ENCODE measurements around the gene COL15A1.

The COL15A1 gene

GRCh38 chr9:98968601-98969337 lies 25.1 kb downstream of the COL15A1 start:
- DNase-seq (ENCODE audit: extremely low spot score) = no peak
- ChIA-PET CTCF (no interaction called here), POLR2A (no interaction called here)
- TF ChIP-seq NFRKB (IDR thresholded peaks at IDR 0.05) (no peak), LEF1 (IDR thresholded peaks at IDR 0.05; ENCODE audit: borderline replicate concordance) (no peak), CTBP1 (IDR thresholded peaks at IDR 0.05; ENCODE audit: borderline replicate concordance) (no peak), L3MBTL2 (conservative IDR thresholded peaks at IDR 0.05) (no peak), ZNF384 (IDR thresholded peaks at IDR 0.05) (no peak), SP1 (IDR thresholded peaks at IDR 0.05) (no peak), FOXM1 (IDR thresholded peaks at IDR 0.05; ENCODE audit: borderline replicate concordance) (no peak), TARDBP (IDR thresholded peaks at IDR 0.05) (no peak), SUZ12 (IDR thresholded peaks at IDR 0.05) (no peak), BHLHE40 (IDR thresholded peaks at IDR 0.05; ENCODE audit: borderline replicate concordance) (no peak), FOXK2 (IDR thresholded peaks at IDR 0.05) (no peak), ARNT (IDR thresholded peaks at IDR 0.05) (no peak), ELF4 (IDR thresholded peaks at IDR 0.05) (no peak), HDGF (IDR thresholded peaks at IDR 0.05; ENCODE audit: borderline replicate concordance) (no peak), FOXA1 (IDR thresholded peaks at IDR 0.05) (no peak)
- TF ChIP-seq, protein P1, sequence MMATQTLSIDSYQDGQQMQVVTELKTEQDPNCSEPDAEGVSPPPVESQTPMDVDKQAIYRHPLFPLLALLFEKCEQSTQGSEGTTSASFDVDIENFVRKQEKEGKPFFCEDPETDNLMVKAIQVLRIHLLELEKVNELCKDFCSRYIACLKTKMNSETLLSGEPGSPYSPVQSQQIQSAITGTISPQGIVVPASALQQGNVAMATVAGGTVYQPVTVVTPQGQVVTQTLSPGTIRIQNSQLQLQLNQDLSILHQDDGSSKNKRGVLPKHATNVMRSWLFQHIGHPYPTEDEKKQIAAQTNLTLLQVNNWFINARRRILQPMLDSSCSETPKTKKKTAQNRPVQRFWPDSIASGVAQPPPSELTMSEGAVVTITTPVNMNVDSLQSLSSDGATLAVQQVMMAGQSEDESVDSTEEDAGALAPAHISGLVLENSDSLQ (IDR thresholded peaks at IDR 0.05) = no peak

DNA sequence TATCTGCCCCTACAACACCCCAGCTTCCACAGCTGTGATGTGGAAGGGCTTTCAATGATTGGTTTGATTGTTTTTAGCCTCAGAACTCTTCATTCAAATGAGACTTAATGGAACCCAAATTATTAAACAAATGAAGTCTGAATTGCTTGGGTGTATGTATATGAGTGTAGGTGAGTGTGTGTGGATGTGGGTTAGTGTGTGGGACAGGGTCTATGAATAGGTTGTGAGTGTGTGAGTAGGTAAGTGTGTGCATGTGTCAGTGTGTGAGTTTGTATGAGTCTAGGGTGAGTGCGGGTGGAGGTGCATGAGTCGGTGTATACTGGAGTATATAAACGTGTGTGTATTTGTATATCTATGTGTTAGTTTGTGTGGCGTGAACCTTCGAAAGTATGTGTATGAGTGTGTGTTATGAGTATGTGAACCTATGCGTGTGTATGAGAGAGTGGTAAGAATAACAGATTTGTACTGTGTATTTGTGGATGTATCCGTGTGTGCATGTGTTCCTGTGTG lies 26.9 kb downstream of the COL15A1 start:
- POLR2A ChIA-PET = no interaction called here
- TF ChIP-seq TARDBP (IDR thresholded peaks at IDR 0.05) = no peak
- no peak for TF ChIP-seq FOXM1 (IDR thresholded peaks at IDR 0.05; ENCODE audit: borderline replicate concordance)
- no peak for TF ChIP-seq L3MBTL2 (conservative IDR thresholded peaks at IDR 0.05)
- TF ChIP-seq FOXK2 (IDR thresholded peaks at IDR 0.05) = no peak
- no peak for TF ChIP-seq CTBP1 (IDR thresholded peaks at IDR 0.05; ENCODE audit: borderline replicate concordance)
- no peak for TF ChIP-seq ZNF384 (IDR thresholded peaks at IDR 0.05)
- no peak for TF ChIP-seq SP1 (IDR thresholded peaks at IDR 0.05)
- TF ChIP-seq ELF4 (IDR thresholded peaks at IDR 0.05) = no peak
- TF ChIP-seq ARNT (IDR thresholded peaks at IDR 0.05) = no peak
- no peak for TF ChIP-seq HDGF (IDR thresholded peaks at IDR 0.05; ENCODE audit: borderline replicate concordance)
- TF ChIP-seq LEF1 (IDR thresholded peaks at IDR 0.05; ENCODE audit: borderline replicate concordance) = no peak
- TF ChIP-seq FOXA1 (IDR thresholded peaks at IDR 0.05) = no peak
- TF ChIP-seq BHLHE40 (IDR thresholded peaks at IDR 0.05; ENCODE audit: borderline replicate concordance) = no peak
- TF ChIP-seq SUZ12 (IDR thresholded peaks at IDR 0.05) = no peak
- TF ChIP-seq, protein P1 (IDR thresholded peaks at IDR 0.05) = no peak
- TF ChIP-seq NFRKB (IDR thresholded peaks at IDR 0.05) = no peak
- DNase-seq (ENCODE audit: extremely low spot score) = no peak
- CTCF ChIA-PET = interaction anchor here (0.5 to 1.0 kb wide), 2 partner anchors 28 to 197 kb away, joined by 3 read pairs; no protein-coding TSS in a partner anchor

GRCh38 chr9:98971168-98971914 lies 27.6 kb downstream of the COL15A1 start:
- TF ChIP-seq ZNF384 (IDR thresholded peaks at IDR 0.05) (no peak), FOXA1 (IDR thresholded peaks at IDR 0.05) (no peak), CTBP1 (IDR thresholded peaks at IDR 0.05; ENCODE audit: borderline replicate concordance) (no peak), FOXM1 (IDR thresholded peaks at IDR 0.05; ENCODE audit: borderline replicate concordance) (no peak), TARDBP (IDR thresholded peaks at IDR 0.05) (no peak), FOXK2 (IDR thresholded peaks at IDR 0.05) (no peak), L3MBTL2 (conservative IDR thresholded peaks at IDR 0.05) (no peak), BHLHE40 (IDR thresholded peaks at IDR 0.05; ENCODE audit: borderline replicate concordance) (no peak), ARNT (IDR thresholded peaks at IDR 0.05) (no peak), NFRKB (IDR thresholded peaks at IDR 0.05) (no peak), ELF4 (IDR thresholded peaks at IDR 0.05) (no peak), SUZ12 (IDR thresholded peaks at IDR 0.05) (no peak), SP1 (IDR thresholded peaks at IDR 0.05) (no peak), LEF1 (IDR thresholded peaks at IDR 0.05; ENCODE audit: borderline replicate concordance) (no peak), HDGF (IDR thresholded peaks at IDR 0.05; ENCODE audit: borderline replicate concordance) (no peak)
- TF ChIP-seq, protein P1 (IDR thresholded peaks at IDR 0.05) = no peak
- peak; percentile 26 for DNase-seq (ENCODE audit: extremely low spot score)
- CTCF ChIA-PET = interaction anchor here (1.0 kb wide), 2 partner anchors 15 to 27 kb away, joined by 3 read pairs; no protein-coding TSS in a partner anchor
- POLR2A ChIA-PET = no interaction called here

GRCh38 chr9:98971915-98972223 lies 28.2 kb downstream of the COL15A1 start:
- TF ChIP-seq FOXM1 (IDR thresholded peaks at IDR 0.05; ENCODE audit: borderline replicate concordance) = no peak
- no peak for TF ChIP-seq HDGF (IDR thresholded peaks at IDR 0.05; ENCODE audit: borderline replicate concordance)
- TF ChIP-seq NFRKB (IDR thresholded peaks at IDR 0.05) = no peak
- TF ChIP-seq, protein P1 (IDR thresholded peaks at IDR 0.05) = no peak
- TF ChIP-seq CTBP1 (IDR thresholded peaks at IDR 0.05; ENCODE audit: borderline replicate concordance) = no peak
- TF ChIP-seq SUZ12 (IDR thresholded peaks at IDR 0.05) = no peak
- no peak for TF ChIP-seq SP1 (IDR thresholded peaks at IDR 0.05)
- TF ChIP-seq ELF4 (IDR thresholded peaks at IDR 0.05) = no peak
- ChIA-PET CTCF (interaction anchor here (1.0 kb wide), 1 partner anchor 15 kb away, joined by 3 read pairs; no protein-coding TSS in a partner anchor), POLR2A (no interaction called here)
- DNase-seq (ENCODE audit: extremely low spot score) = no peak
